ENCODE results near the gene RSF1. TPM values are rescaled to one million over a fixed set of nuclear protein-coding genes. Genes with fewer than 3 reads are reported as not detected.

The RSF1 gene
- total RNA-seq, 4 donors from 2014 or later = 69.3 to 127 (median 77.0) TPM

GRCh38 chr11:77752516-77752915, 68.0 kb downstream of the RSF1 start:
- DNase-seq (ENCODE audit: low spot score in 2 of 2) = no peak
- Histone ChIP-seq H3K9me3 (no peaks in the 10 kb centered on the region), H3K4me1 (peaks cover 0 to 17% (median 0%) of the 10 kb centered on the region in 4 donors), H3K27ac (no peak overlapping the region), H3K36me3 (peaks cover 0 to 22% (median 0%) of the 10 kb centered on the region in 3 donors), H3K4me3 (no peak overlapping the region), H3K27me3 (no peaks in the 10 kb centered on the region)
- TF ChIP-seq POLR2A (IDR thresholded peaks at IDR 0.05) = no peak
- TF ChIP-seq EP300 (IDR thresholded peaks at IDR 0.05) = no peak
- TF ChIP-seq CTCF (IDR thresholded peaks at IDR 0.05) = no peak
- WGBS, 2 donors = 53 to 60% methylated on average over 3 of the region's 3 CpGs

GRCh38 chr11:77750394-77751156, 69.9 kb downstream of the RSF1 start:
- no peak for DNase-seq (ENCODE audit: low spot score in 2 of 2)
- 91 to 94% methylated on average over 6 of the region's 6 CpGs for WGBS, 2 donors
- H3K27ac ChIP-seq = no peak overlapping the region
- peaks cover 0 to 18% (median 0%) of the 10 kb centered on the region in 3 donors for H3K36me3 ChIP-seq
- no peaks in the 10 kb centered on the region for H3K27me3 ChIP-seq
- H3K4me3 ChIP-seq = no peak overlapping the region
- TF ChIP-seq POLR2A (IDR thresholded peaks at IDR 0.05) (no peak), CTCF (IDR thresholded peaks at IDR 0.05) (no peak), EP300 (IDR thresholded peaks at IDR 0.05) (no peak)
- H3K9me3 ChIP-seq = no peaks in the 10 kb centered on the region
- H3K4me1 ChIP-seq = peaks cover 0 to 27% (median 0%) of the 10 kb centered on the region in 4 donors

- Histone ChIP-seq H3K27ac (no peak overlapping the region), H3K9me3 (no peaks in the 10 kb centered on the region), H3K4me3 (no peak overlapping the region), H3K36me3 (peaks cover 0 to 6% (median 0%) of the 10 kb centered on the region in 3 donors), H3K4me1 (peaks cover 0 to 27% (median 0%) of the 10 kb centered on the region in 4 donors), H3K27me3 (no peaks in the 10 kb centered on the region)
- TF ChIP-seq EP300 (IDR thresholded peaks at IDR 0.05) = no peak
- TF ChIP-seq CTCF (IDR thresholded peaks at IDR 0.05) = no peak
- TF ChIP-seq POLR2A (IDR thresholded peaks at IDR 0.05) = no peak
- no peak for DNase-seq (ENCODE audit: low spot score in 2 of 2)
- 66 to 70% methylated on average over 5 of the region's 5 CpGs for WGBS, 2 donors
Observed at GRCh38 chr11:77749232-77749631, 71.3 kb downstream of the RSF1 start.

GRCh38 chr11:77748266-77748665, 72.3 kb downstream of the RSF1 start:
- DNase-seq (ENCODE audit: low spot score in 2 of 2) = no peak
- H3K27me3 ChIP-seq = no peaks in the 10 kb centered on the region
- 72 to 76% methylated on average over 5 of the region's 5 CpGs for WGBS, 2 donors
- no peak overlapping the region for H3K27ac ChIP-seq
- H3K36me3 ChIP-seq = no peaks in the 10 kb centered on the region
- H3K4me1 ChIP-seq = peaks cover 0 to 27% (median 0%) of the 10 kb centered on the region in 4 donors
- no peak for TF ChIP-seq EP300 (IDR thresholded peaks at IDR 0.05)
- no peak for TF ChIP-seq POLR2A (IDR thresholded peaks at IDR 0.05)
- TF ChIP-seq CTCF (IDR thresholded peaks at IDR 0.05) = no peak
- H3K4me3 ChIP-seq = no peak overlapping the region
- H3K9me3 ChIP-seq = no peaks in the 10 kb centered on the region

- no peak for DNase-seq (ENCODE audit: low spot score in 2 of 2)
- Histone ChIP-seq H3K9me3 (no peaks in the 10 kb centered on the region), H3K4me3 (no peak overlapping the region), H3K36me3 (peaks cover 0 to under 1% (median 0%) of the 10 kb centered on the region in 3 donors), H3K27me3 (no peaks in the 10 kb centered on the region), H3K4me1 (peaks cover 0 to 26% (median 0%) of the 10 kb centered on the region in 4 donors), H3K27ac (no peak overlapping the region)
- TF ChIP-seq EP300 (IDR thresholded peaks at IDR 0.05) = no peak
- WGBS, 2 donors = 43 to 48% methylated on average over 3 of the region's 3 CpGs
Observed at GRCh38 chr11:77747381-77747969, 73.0 kb downstream of the RSF1 start.
